Pericardium fibroblast (primary cell): ENCODE measurements around the gene FOXN1. TPM values are rescaled to one million over a fixed set of nuclear protein-coding genes. Genes with fewer than 3 reads are reported as not detected.

Source experiments
- total RNA-seq: library from RNA; depleted of rRNA; stranded (reverse); fragments of >200 nt; gene quantifications from 2 replicates; pipeline ENCODE4 v1.2.3, GENCODE V29; 2015

The FOXN1 gene
- 0.12 TPM in 1 of 2 replicates, not detected in the other for total RNA-seq

GRCh38 chr17:28505986-28506665 is at the start of gene FOXN1:
FOXN1 (plus strand) TSS chr17:28506348; CDS start chr17:28523970, 17,622 bp downstream.

GRCh38 chr17:28473542-28473941 is 32.6 kb upstream of the FOXN1 start, which contains the start of gene SLC13A2:
SLC13A2 (plus strand) TSS chr17:28473644; CDS start chr17:28473713, 69 bp downstream.

GRCh38 chr17:28552176-28552999 is 46.2 kb downstream of the FOXN1 start, which contains the start of gene UNC119:
UNC119 (minus strand) TSS chr17:28552624; CDS start chr17:28552557, 67 bp downstream.

GRCh38 chr17:28571361-28572122 is 65.4 kb downstream of the FOXN1 start, which contains the start of gene PIGS:
PIGS (minus strand) TSS chr17:28571524; CDS start chr17:28571496, 28 bp downstream.

GRCh38 chr17:28576758-28577465 is 70.8 kb downstream of the FOXN1 start, which contains the start of gene ALDOC:
ALDOC (minus strand) TSS chr17:28576895; CDS start chr17:28575532, 1,363 bp downstream.

Other genes starting within 250 kb of the FOXN1 start
- gene TMEM97, start 187.1 kb upstream of the FOXN1 start, total RNA-seq, result 21.5 and 22.5 TPM in 2 replicates
- gene IFT20, start 170.9 kb upstream of the FOXN1 start, total RNA-seq, result 46.5 and 65.3 TPM in 2 replicates
- gene TNFAIP1, start 170.6 kb upstream of the FOXN1 start, total RNA-seq, result 26.9 and 42.0 TPM in 2 replicates
- 70.8 and 80.8 TPM in 2 replicates for gene POLDIP2, start 148.8 kb upstream of the FOXN1 start, total RNA-seq
- gene SEBOX, start 141.1 kb upstream of the FOXN1 start, total RNA-seq, result not detected in 2 replicates
- gene VTN, start 136.0 kb upstream of the FOXN1 start, total RNA-seq, result 17.4 and 23.3 TPM in 2 replicates
- gene SARM1, start 134.7 kb upstream of the FOXN1 start, total RNA-seq, result 12.9 and 15.6 TPM in 2 replicates
- 2.3 and 3.7 TPM in 2 replicates for gene SLC46A1, start 100.1 kb upstream of the FOXN1 start, total RNA-seq
- gene SLC13A2, start 32.7 kb upstream of the FOXN1 start, total RNA-seq, result not detected in 2 replicates
- 36.6 and 39.7 TPM in 2 replicates for gene UNC119, start 46.3 kb downstream of the FOXN1 start, total RNA-seq
- gene PIGS, start 65.2 kb downstream of the FOXN1 start, total RNA-seq, result 56.1 and 82.5 TPM in 2 replicates
- 69.6 and 136 TPM in 2 replicates for gene ALDOC, start 70.5 kb downstream of the FOXN1 start, total RNA-seq
- 2.7 and 3.7 TPM in 2 replicates for gene SPAG5, start 92.7 kb downstream of the FOXN1 start, total RNA-seq
- 1.3 and 8.6 TPM in 2 replicates for gene RSKR, start 107.8 kb downstream of the FOXN1 start, total RNA-seq
- 73.8 and 81.3 TPM in 2 replicates for gene BLTP2, start 138.8 kb downstream of the FOXN1 start, total RNA-seq
- 41.2 and 63.9 TPM in 2 replicates for gene SDF2, start 155.6 kb downstream of the FOXN1 start, total RNA-seq
- gene SUPT6H, start 155.9 kb downstream of the FOXN1 start, total RNA-seq, result 29.5 and 30.7 TPM in 2 replicates
- 2.0 TPM in 1 of 2 replicates, not detected in the other for gene PROCA1, start 205.5 kb downstream of the FOXN1 start, total RNA-seq
- gene RAB34, start 211.5 kb downstream of the FOXN1 start, total RNA-seq, result 273 and 356 TPM in 2 replicates
- 831 and 1,309 TPM in 2 replicates for gene RPL23A, start 213.6 kb downstream of the FOXN1 start, total RNA-seq
- 11.8 and 20.7 TPM in 2 replicates for gene TLCD1, start 219.9 kb downstream of the FOXN1 start, total RNA-seq
- gene NEK8, start 222.4 kb downstream of the FOXN1 start, total RNA-seq, result 2.3 and 2.8 TPM in 2 replicates
- 17.9 and 27.9 TPM in 2 replicates for gene TRAF4, start 237.7 kb downstream of the FOXN1 start, total RNA-seq